Liver (tissue), 9 donors: Measurements from ENCODE around the gene VEGFB. TPM values are rescaled to one million over a fixed set of nuclear protein-coding genes. Genes with fewer than 3 reads are reported as not detected.

Source experiments
- DNase-seq: peaks from one replicate; pipeline ENCODE4 v3.0.0-alpha.2; 2017; ENCODE audit warnings: low spot score
- H3K27ac ChIP-seq, 2 donors: one replicate each; pipeline ENCODE4 v1.7.0; 2013; ENCODE audit warnings: inconsistent platforms in 2 of 2, low read length in 2 of 2, control low read depth in 1 of 2, low read depth in 1 of 2, mild to moderate bottlenecking in 1 of 2
- H3K27me3 ChIP-seq, 4 donors: one replicate each; pipeline versions ENCODE4 v1.6.1 to v1.7.0; 2013; ENCODE audit warnings: low read length in 3 of 4, inconsistent platforms in 1 of 4, mild to moderate bottlenecking in 1 of 4, moderate library complexity in 1 of 4; ENCODE audit not compliant: control insufficient read depth in 4 of 4, insufficient read depth in 4 of 4
- H3K36me3 ChIP-seq, 4 donors: one replicate each; pipeline versions ENCODE4 v1.6.1 to v1.7.0; 2013; ENCODE audit warnings: low read length in 3 of 4, mild to moderate bottlenecking in 3 of 4, low read depth in 1 of 4, moderate library complexity in 1 of 4; ENCODE audit not compliant: control insufficient read depth in 4 of 4, insufficient read depth in 3 of 4
- H3K4me1 ChIP-seq, 4 donors: one replicate each; pipeline versions ENCODE4 v1.6.1 to v1.7.0; 2013; ENCODE audit warnings: low read length in 3 of 4, mild to moderate bottlenecking in 3 of 4, moderate library complexity in 1 of 4; ENCODE audit not compliant: control insufficient read depth in 4 of 4, insufficient read depth in 4 of 4
- H3K4me3 ChIP-seq, 3 donors: one replicate each; pipeline versions ENCODE4 v1.6.1 to v1.7.0; 2013; ENCODE audit warnings: low read length in 3 of 3, control low read depth in 1 of 3, low read depth in 1 of 3, mild to moderate bottlenecking in 1 of 3
- H3K9ac ChIP-seq, 2 donors: one replicate each; pipeline ENCODE4 v1.7.0; 2013; ENCODE audit warnings: low read length in 2 of 2, mild to moderate bottlenecking in 2 of 2, moderate library complexity in 2 of 2, control low read depth in 1 of 2, low read depth in 1 of 2
- H3K9me3 ChIP-seq, 4 donors: one replicate each; pipeline versions ENCODE4 v1.6.1 to v1.7.0; 2013; ENCODE audit warnings: low read length in 3 of 4; ENCODE audit not compliant: control insufficient read depth in 4 of 4
- ATF3 ChIP-seq: IDR thresholded peaks from 2 replicates; pipeline ENCODE4 v1.6.1; 2016; ENCODE audit warnings: antibody characterized with exemption
- CTCF ChIP-seq: fragments of 150-350 bp; IDR thresholded peaks from 2 replicates; pipeline ENCODE4 v1.5.1; 2017; ENCODE audit warnings: improper control_type of control experiment, low read depth, low read length; ENCODE audit not compliant: missing input control
- EGR1 ChIP-seq, 2 donors: IDR thresholded peaks; 2 replicates each; pipeline ENCODE4 v1.6.1; 2016 to 2018; ENCODE audit warnings: antibody characterized with exemption in 2 of 2, low read depth in 2 of 2
- FOXA1 ChIP-seq: IDR thresholded peaks from 2 replicates; pipeline ENCODE4 v1.6.1; 2016; ENCODE audit warnings: antibody characterized with exemption
- FOXA2 ChIP-seq: IDR thresholded peaks from 2 replicates; pipeline ENCODE4 v1.6.1; 2016; ENCODE audit warnings: antibody characterized with exemption
- GABPA ChIP-seq, 2 donors: IDR thresholded peaks in 1 of 2; conservative IDR thresholded peaks in 1 of 2; 2 replicates each; pipeline ENCODE4 v1.6.1; 2016; ENCODE audit warnings: antibody characterized with exemption in 2 of 2, mild to moderate bottlenecking in 1 of 2, moderate library complexity in 1 of 2
- HNF4A ChIP-seq, 2 donors: conservative IDR thresholded peaks; 2 replicates each; pipeline ENCODE4 v1.6.1; 2016; ENCODE audit warnings: antibody characterized with exemption in 2 of 2, mild to moderate bottlenecking in 2 of 2
- HNF4G ChIP-seq: IDR thresholded peaks from 2 replicates; pipeline ENCODE4 v1.6.1; 2016; ENCODE audit warnings: antibody characterized with exemption
- JUND ChIP-seq, 2 donors: IDR thresholded peaks; 2 replicates each; pipeline ENCODE4 v1.6.1; 2016; ENCODE audit warnings: antibody characterized with exemption in 2 of 2
- MAX ChIP-seq: IDR thresholded peaks from 2 replicates; pipeline ENCODE4 v1.6.1; 2016; ENCODE audit warnings: antibody characterized with exemption
- REST ChIP-seq: IDR thresholded peaks from 2 replicates; pipeline ENCODE4 v1.6.1; 2016; ENCODE audit warnings: antibody characterized with exemption, mild to moderate bottlenecking
- RXRA ChIP-seq, 2 donors: IDR thresholded peaks; 2 replicates each; pipeline ENCODE4 v1.6.1; 2017 to 2018; ENCODE audit warnings: antibody characterized with exemption in 2 of 2, mild to moderate bottlenecking in 1 of 2
- SP1 ChIP-seq: IDR thresholded peaks from 2 replicates; pipeline ENCODE4 v1.6.1; 2018; ENCODE audit warnings: antibody characterized with exemption, mild to moderate bottlenecking
- TAF1 ChIP-seq: conservative IDR thresholded peaks from 2 replicates; pipeline ENCODE4 v1.6.1; 2016; ENCODE audit warnings: antibody characterized with exemption, mild to moderate bottlenecking
- ZBTB33 ChIP-seq: IDR thresholded peaks from 2 replicates; pipeline ENCODE4 v1.6.1; 2016; ENCODE audit warnings: antibody characterized with exemption
- WGBS: extraction: QIAGEN DNeasy Blood & Tissue Kit; methylation state at CpG from one replicate; pipeline ENCODE4 v1.1.7; 2013; 5-methylcytosine and 5-hydroxymethylcytosine counted together
- polyA plus RNA-seq, 2 donors: library from polyadenylated mRNA; stranded (reverse) in 1 of 2; unstranded in 1 of 2; fragments of 200-250 nt in 1 of 2; fragments of >200 nt in 1 of 2; fragmentation: Nextera tagmentation in 1 of 2; extraction: Ambion mirVana in 1 of 2; gene quantifications; one replicate each; pipeline versions ENCODE4 v1.2.1 to v1.2.3, GENCODE V29; 2013 to 2015
- total RNA-seq, 2 donors: library from RNA; depleted of rRNA; stranded (reverse); fragments of >200 nt; gene quantifications; one replicate each; pipeline ENCODE4 v1.2.3, GENCODE V29; 2014
- donor health status: healthy.
- donor health status: healthy.
- donor health status: healthy.
- donor health status: healthy.
- donor health status: healthy.

VEGFB gene
- total and polyA plus RNA-seq, 4 donors: 3.6 to 17.3 (median 10.7) TPM

GRCh38 chr11:64232182-64232966, 2.0 kb upstream of the VEGFB start:
- WGBS: 93% methylated on average over 15 of the region's 15 CpGs
- H3K9me3 ChIP-seq: no peaks in the 10 kb centered on the region
- no peak for DNase-seq
- peaks cover 12 to 46% (median 29%) of the 10 kb centered on the region in 4 donors for H3K4me1 ChIP-seq
- H3K4me3 ChIP-seq: no peak overlapping the region
- H3K36me3 ChIP-seq: no peaks in the 10 kb centered on the region
- no peak overlapping the region for H3K9ac ChIP-seq
- H3K27ac ChIP-seq: no peak overlapping the region
- H3K27me3 ChIP-seq: no peaks in the 10 kb centered on the region
- no peak for TF ChIP-seq ATF3
- no peak for TF ChIP-seq SP1
- TF ChIP-seq ZBTB33: no peak
- no peak for TF ChIP-seq REST
- TF ChIP-seq MAX: no peak
- TF ChIP-seq FOXA1: no peak
- TF ChIP-seq RXRA (IDR thresholded peaks at IDR 0.05): no peak
- no peak for TF ChIP-seq HNF4A (conservative IDR thresholded peaks at IDR 0.05)
- no peak for TF ChIP-seq FOXA2
- TF ChIP-seq TAF1: no peak
- TF ChIP-seq CTCF: no peak
- TF ChIP-seq JUND (IDR thresholded peaks at IDR 0.05): no peak

- DNase-seq: no peak
- peaks cover 15 to 49% (median 30%) of the 10 kb centered on the region in 4 donors for H3K4me1 ChIP-seq
- H3K27me3 ChIP-seq: no peaks in the 10 kb centered on the region
- no peak overlapping the region for H3K27ac ChIP-seq
- TF ChIP-seq FOXA1 (no peak), GABPA (IDR thresholded peaks at IDR 0.05 in 1 of 2, conservative IDR thresholded peaks at IDR 0.05 in 1 of 2) (no peak), ATF3 (no peak), FOXA2 (no peak), HNF4G (no peak), EGR1 (IDR thresholded peaks at IDR 0.05; ENCODE audit: low read depth in 2 of 2) (no peak)
- H3K4me3 ChIP-seq: no peak overlapping the region
- no peak overlapping the region for H3K9ac ChIP-seq
- WGBS: 94% methylated on average over 8 of the region's 8 CpGs
- no peaks in the 10 kb centered on the region for H3K9me3 ChIP-seq
- H3K36me3 ChIP-seq: no peaks in the 10 kb centered on the region
These were observed 1.4 kb upstream of the VEGFB start for GRCh38 chr11:64232967-64233315.
